ENCODE measurements around the gene LCTL. TPM values are rescaled to one million over a fixed set of nuclear protein-coding genes. Genes with fewer than 3 reads are reported as not detected.

LCTL gene
- total and polyA plus RNA-seq, 10 donors: not detected

- Histone ChIP-seq H3K9me3 (no peaks in the 10 kb centered on the region), H3K36me3 (no peaks in the 10 kb centered on the region), H3K4me3 (no peak overlapping the region), H3K4me1 (peaks cover 0 to 8% (median 0%) of the 10 kb centered on the region in 6 donors), H3K27me3 (replicated peaks in 1 of 7) (peaks cover 0 to 17% (median 0%) of the 10 kb centered on the region in 7 donors), H3K27ac (no peak overlapping the region)
- no peak for DNase-seq
- intact Hi-C loops (cut with DNase I; ENCODE audit: low total_unique reads): no loop called here
- 74 to 79% (median 77%) methylated on average over 3 of the region's 3 CpGs for WGBS, 5 donors
- TF ChIP-seq POLR2AphosphoS5 (IDR thresholded peaks at IDR 0.05) (no peak), CTCF (IDR thresholded peaks at IDR 0.05 in 8 of 11, conservative IDR thresholded peaks at IDR 0.05 in 3 of 11) (no peak), POLR2A (IDR thresholded peaks at IDR 0.05) (no peak)
These were observed 42.4 kb upstream of the LCTL start for GRCh38 chr15:66608159-66608558.

GRCh38 chr15:66603301-66604179 is 37.7 kb upstream of the LCTL start:
- H3K27ac ChIP-seq: no peak overlapping the region
- no peak for TF ChIP-seq POLR2A (IDR thresholded peaks at IDR 0.05)
- no peak for TF ChIP-seq POLR2AphosphoS5 (IDR thresholded peaks at IDR 0.05)
- peak; percentile 43 to 86 (median 66) for TF ChIP-seq CTCF (IDR thresholded peaks at IDR 0.05 in 8 of 11, conservative IDR thresholded peaks at IDR 0.05 in 3 of 11)
- no peak overlapping the region for H3K4me3 ChIP-seq
- intact Hi-C loops (cut with DNase I; ENCODE audit: low total_unique reads): loop anchor here (5.0 kb wide), 2 partner anchors 169 to 244 kb away; no protein-coding TSS in a partner anchor
- H3K9me3 ChIP-seq: no peaks in the 10 kb centered on the region
- WGBS, 5 donors: 37 to 46% (median 41%) methylated on average over 14 of the region's 14 CpGs
- H3K27me3 ChIP-seq (replicated peaks in 1 of 7): peaks cover 0 to 28% (median 0%) of the 10 kb centered on the region in 7 donors
- H3K4me1 ChIP-seq: peaks cover 0 to 6% (median 0%) of the 10 kb centered on the region in 6 donors
- DNase-seq: peak; percentile 91
- no peaks in the 10 kb centered on the region for H3K36me3 ChIP-seq

GRCh38 chr15:66601521-66601920 is 35.7 kb upstream of the LCTL start:
- WGBS, 5 donors: 61 to 79% (median 71%) methylated on average over 1 to 2 of the region's 2 CpGs
- no peaks in the 10 kb centered on the region for H3K9me3 ChIP-seq
- peak; percentile 10 for DNase-seq
- H3K27ac ChIP-seq: no peak overlapping the region
- peaks cover 0 to 6% (median 0%) of the 10 kb centered on the region in 6 donors for H3K4me1 ChIP-seq
- H3K27me3 ChIP-seq (replicated peaks in 1 of 7): peaks cover 0 to 28% (median 0%) of the 10 kb centered on the region in 7 donors
- intact Hi-C loops (cut with DNase I; ENCODE audit: low total_unique reads): loop anchor here (5.0 kb wide), 2 partner anchors 171 to 246 kb away; no protein-coding TSS in a partner anchor
- H3K4me3 ChIP-seq: no peak overlapping the region
- no peaks in the 10 kb centered on the region for H3K36me3 ChIP-seq
- TF ChIP-seq CTCF (IDR thresholded peaks at IDR 0.05 in 8 of 11, conservative IDR thresholded peaks at IDR 0.05 in 3 of 11): no peak
- no peak for TF ChIP-seq POLR2A (IDR thresholded peaks at IDR 0.05)
- no peak for TF ChIP-seq POLR2AphosphoS5 (IDR thresholded peaks at IDR 0.05)

- Histone ChIP-seq H3K4me3 (no peak overlapping the region), H3K27me3 (replicated peaks in 1 of 7) (peaks cover 0 to 28% (median 0%) of the 10 kb centered on the region in 7 donors), H3K36me3 (no peaks in the 10 kb centered on the region), H3K4me1 (peaks cover 0 to 6% (median 0%) of the 10 kb centered on the region in 6 donors), H3K9me3 (no peaks in the 10 kb centered on the region), H3K27ac (no peak overlapping the region)
- DNase-seq: no peak
- no peak for TF ChIP-seq POLR2A (IDR thresholded peaks at IDR 0.05)
- intact Hi-C loops (cut with DNase I; ENCODE audit: low total_unique reads): loop anchor here (5.0 kb wide), 2 partner anchors 172 to 247 kb away; no protein-coding TSS in a partner anchor
- WGBS, 5 donors: 78 to 89% (median 83%) methylated on average over 4 of the region's 4 CpGs
These were observed 34.4 kb upstream of the LCTL start for GRCh38 chr15:66600240-66600627.
